Measurements from ENCODE around the gene CA10.

Gene CA10

DNA sequence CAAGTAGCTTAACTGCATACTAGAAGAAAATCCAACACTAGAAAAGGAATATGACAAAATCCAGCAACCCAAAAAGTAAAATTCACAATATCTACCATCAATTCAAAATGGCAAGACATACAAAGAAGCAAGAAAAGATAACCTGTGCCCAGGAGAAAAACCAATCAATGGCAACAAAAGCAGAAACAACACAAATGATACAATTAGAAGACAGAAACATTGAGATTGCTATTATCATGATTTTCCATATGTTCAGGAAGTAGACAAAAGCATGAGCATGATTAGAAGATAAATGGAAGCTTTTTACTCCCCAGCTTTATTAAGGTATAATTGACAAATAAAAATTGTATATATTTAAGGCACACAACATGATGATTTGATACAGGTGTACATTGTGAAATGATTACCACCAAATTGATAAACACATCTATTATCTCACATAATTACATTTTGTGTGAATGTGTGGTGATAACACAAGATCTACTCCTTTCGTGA lies 117.3 kb downstream of the CA10 start:
- no peak for DNase-seq

GRCh38 chr17:52036416-52036815 lies 122.1 kb downstream of the CA10 start:
- DNase-seq = no peak

DNA sequence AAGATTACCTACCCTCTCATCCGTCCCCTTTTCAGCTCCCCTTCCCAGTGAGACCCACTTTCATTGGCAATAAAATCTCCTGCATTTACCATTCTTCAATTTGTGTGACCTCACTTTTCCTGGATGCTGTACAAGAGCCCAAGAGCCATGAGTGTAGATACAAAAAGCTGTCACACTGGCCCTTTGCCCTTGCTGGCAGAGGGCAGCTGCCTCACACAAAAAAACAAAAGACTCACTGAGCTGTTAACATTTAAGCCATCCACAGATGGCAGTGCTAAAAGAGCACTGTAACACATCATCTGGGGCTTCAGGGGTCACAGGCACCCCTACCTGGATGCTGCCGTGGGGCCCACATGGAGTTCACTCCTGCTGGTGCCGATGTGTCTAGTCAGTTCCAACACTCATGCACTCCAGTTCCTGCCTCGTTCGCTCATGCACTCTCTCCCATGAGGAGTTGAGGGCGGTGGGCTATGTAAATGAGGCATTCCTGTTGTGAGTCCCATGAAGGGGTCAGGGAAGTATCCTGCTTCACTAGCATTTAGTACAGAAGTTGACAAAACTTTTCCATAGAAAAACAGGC lies 123.1 kb downstream of the CA10 start:
- no peak for DNase-seq

DNA sequence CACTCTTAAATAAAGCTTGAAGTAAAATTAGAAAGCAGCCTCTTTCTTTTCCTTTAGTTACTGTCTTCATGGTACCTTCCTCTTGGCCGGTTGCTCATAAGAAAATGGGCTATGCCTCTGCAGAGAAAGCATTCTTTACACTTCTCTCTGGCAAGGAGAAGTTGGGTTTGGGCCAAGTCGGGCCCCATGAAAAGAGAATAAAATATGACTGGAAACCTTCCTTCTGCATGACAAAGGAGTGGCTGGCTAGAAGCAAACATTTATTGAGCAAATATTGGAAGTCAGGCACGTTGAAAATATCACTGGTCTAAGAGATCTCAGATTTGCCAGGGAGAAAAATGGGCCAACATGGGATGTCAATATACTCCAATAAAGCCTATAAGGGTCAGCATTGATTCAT lies 126.1 kb downstream of the CA10 start:
- no peak for DNase-seq

GRCh38 chr17:52030052-52030451 lies 128.5 kb downstream of the CA10 start:
- DNase-seq = no peak

GRCh38 chr17:52027620-52028295 lies 130.8 kb downstream of the CA10 start:
- DNase-seq = no peak

DNA sequence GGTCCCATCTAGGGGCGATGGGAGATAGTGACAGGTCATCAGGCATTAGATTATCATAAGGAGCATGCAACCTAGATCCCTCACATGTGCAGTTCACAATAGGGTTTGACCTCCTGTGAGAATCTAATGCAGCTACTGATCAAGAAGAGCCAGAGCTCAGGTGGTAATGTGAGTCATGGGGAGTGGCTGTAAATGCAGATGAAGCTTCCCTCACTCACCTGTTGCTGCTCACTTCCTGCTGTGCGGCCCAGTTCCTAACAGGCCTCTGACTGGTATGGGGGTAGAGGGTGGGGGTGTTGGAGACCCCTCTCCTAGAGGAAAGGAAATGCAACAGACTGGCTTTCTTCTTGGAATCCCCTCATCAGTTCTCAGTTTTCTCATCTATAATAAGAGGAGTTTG lies 131.4 kb downstream of the CA10 start:
- DNase-seq = no peak

GRCh38 chr17:52026075-52026474 lies 132.4 kb downstream of the CA10 start:
- DNase-seq = no peak

DNA sequence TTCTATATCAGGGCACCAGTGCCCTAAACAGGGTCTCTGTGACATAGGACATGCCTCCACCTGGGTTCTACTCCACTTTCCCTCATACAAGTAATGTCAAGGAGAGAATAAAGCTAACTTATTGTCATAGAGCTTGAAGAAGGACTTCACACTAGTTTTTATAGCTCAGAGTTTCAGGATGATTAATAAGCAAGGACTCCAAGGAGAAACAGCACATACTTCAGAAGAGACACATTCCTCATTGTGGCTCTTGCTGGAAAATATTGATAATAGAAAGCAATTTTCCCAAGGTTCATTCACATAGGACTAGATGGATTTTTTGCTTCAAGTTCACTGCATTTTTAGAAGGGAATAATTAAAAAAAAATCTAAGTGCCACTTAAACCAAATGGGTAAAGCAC lies 133.3 kb downstream of the CA10 start:
- no peak for DNase-seq

GRCh38 chr17:52024300-52024870 lies 134.1 kb downstream of the CA10 start:
- no peak for DNase-seq

GRCh38 chr17:52011064-52011463 lies 147.4 kb downstream of the CA10 start:
- DNase-seq = no peak

DNA sequence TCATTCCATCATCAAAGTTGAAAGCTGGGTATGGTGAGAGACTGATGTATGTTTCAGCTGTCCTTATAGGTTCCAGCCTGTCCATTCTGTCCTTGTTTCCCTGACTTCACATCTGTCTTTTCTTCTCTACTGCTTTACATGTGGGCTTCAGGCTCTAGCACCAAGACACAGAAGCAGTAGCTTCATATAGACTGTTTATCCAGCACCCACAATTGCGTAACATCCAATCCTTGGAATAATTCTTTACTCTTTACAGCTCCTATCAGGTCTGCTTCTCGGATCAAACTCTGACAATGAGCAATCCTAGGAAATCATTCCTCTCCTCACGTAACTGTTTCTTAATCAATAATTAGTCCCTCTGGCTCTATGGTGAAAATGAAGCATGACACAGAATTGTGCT lies 158.9 kb downstream of the CA10 start:
- DNase-seq = no peak

- DNase-seq = peak; percentile 12
Measured at GRCh38 chr17:51997723-51998122, 160.8 kb downstream of the CA10 start.

DNA sequence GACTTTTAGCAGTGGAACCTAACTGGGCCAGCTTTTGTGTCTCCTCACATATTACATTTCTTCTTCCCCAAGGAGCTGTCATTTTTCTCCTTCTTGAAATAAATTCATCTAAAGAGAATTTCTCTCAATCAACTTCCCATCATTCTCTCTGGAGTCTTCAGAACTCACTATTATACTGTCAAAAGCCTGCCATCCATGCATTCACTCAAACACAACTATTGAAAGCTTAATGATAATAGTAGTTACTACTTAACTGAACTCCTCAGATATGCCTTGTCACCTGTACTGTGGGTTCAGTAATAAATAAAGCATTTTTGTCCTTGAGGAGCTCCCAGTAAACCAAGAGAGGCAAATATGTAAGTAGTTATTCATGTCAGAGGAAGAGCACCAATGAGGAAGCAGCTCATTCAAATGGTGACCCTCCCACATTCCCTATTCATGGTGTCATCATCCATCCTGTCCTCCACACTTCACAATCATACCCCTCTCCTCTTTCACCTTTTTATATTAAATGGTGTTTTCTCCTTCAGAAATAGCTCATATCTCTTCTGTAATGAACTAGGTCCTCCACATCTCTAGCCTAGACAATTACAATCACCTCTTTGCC lies 162.6 kb downstream of the CA10 start:
- DNase-seq = no peak

GRCh38 chr17:51992864-51993416 lies 165.6 kb downstream of the CA10 start:
- no peak for DNase-seq

DNA sequence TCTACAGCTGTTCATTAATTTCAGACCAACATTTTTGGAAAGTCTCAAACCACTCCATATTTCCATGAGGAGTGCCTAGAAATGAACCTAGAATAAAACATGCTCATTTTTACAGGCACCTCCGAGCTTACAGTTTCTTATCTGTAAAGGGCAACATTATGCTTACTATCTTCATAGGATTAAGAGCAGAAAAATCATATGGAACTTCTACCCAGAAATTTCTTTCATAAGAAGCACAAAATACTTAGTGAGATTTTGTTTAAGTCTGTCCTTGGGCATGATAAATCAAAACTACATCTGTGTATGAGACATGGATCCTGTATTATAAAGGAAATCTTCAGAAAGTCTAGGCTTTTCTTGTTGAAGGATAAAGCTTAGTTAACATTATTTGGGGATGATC lies 187.4 kb downstream of the CA10 start:
- no peak for DNase-seq

- DNase-seq = no peak
Measured at GRCh38 chr17:51961689-51962088, 196.8 kb downstream of the CA10 start.

GRCh38 chr17:51957786-51958185 lies 200.7 kb downstream of the CA10 start:
- no peak for DNase-seq

DNA sequence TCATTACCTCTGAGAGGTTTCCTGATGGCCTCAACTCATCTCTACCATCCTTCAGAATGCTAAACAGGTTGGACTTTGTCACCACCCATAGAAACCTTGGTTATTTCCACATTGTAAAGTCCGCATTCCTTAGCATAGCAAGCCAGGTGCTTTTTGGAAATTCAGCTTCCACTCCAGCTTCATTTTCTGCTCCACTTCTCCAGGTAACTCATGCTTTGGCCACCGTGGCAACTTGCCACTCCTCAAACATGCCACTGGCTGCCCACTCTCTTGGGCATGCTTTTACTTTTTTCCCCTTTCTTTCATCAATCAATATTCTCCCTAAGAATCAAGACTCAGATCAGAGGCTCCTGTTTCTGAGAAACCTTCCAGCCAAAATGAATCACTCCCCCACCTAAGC lies 203.3 kb downstream of the CA10 start:
- no peak for DNase-seq

DNA sequence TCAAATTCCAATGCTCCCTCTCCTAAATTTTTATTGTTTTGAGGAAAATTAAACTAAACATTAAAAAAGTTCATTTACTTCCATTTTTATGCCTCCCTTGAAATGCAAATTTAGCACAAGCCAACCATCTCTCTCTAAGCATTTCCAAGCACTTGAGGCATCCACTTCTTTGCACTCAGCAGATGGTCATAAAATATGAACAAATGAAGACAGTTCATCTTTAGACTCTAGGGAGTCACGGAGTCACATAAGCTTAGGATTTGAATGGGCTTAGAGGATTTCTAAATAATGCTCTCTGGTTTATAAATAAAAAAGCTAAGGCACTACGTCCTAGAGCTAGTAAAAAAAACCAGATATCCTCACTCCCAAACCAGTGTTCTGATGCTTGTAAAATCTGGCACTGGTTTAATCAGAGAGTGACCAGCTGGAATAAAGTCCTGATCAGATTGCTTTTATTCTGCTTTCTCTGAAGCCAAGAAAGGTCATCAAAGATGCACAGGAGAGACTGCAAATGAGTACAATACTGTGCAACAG lies 204.2 kb downstream of the CA10 start:
- DNase-seq = no peak

DNA sequence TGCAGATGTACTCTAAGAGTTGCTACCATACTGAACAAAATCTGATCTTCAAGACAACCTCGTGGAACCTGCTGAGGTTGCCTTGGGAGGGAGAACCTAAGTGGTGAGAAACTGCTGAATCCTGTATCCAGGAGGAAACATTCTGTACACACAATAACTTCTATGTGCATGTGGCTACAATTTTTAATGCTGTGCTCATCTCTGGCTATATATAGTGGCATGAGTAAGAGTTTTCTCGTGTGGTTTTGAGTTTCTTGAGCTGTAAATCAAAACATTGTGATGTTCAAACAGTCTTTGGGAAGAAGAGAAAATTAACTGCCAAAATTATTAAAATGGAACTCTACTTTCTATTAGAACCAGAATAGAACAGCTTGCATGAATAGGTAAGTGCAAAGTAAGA lies 206.8 kb downstream of the CA10 start:
- DNase-seq = no peak

- no peak for DNase-seq
Measured at GRCh38 chr17:51948128-51948527, 210.4 kb downstream of the CA10 start.

GRCh38 chr17:51947160-51947735 lies 211.3 kb downstream of the CA10 start:
- DNase-seq = no peak
